Measurements from ENCODE around the gene INSYN1.

The INSYN1 gene

GRCh38 chr15:73760330-73761329, 7.5 kb upstream of the INSYN1 start:
- H3K4me1 Mint-ChIP-seq: no peaks in the 10 kb centered on the region
- DNase-seq (ENCODE audit: low spot score in 2 of 2) (no peak), ATAC-seq (ENCODE audit: low read depth) (no peak)
- no peak overlapping the region for H3K27ac Mint-ChIP-seq
- peaks cover 13% of the 10 kb centered on the region for H3K27me3 Mint-ChIP-seq
- H3K9me3 Mint-ChIP-seq: no peaks in the 10 kb centered on the region
- H3K4me3 Mint-ChIP-seq: no peak overlapping the region
- H3K36me3 Mint-ChIP-seq: no peaks in the 10 kb centered on the region

DNA sequence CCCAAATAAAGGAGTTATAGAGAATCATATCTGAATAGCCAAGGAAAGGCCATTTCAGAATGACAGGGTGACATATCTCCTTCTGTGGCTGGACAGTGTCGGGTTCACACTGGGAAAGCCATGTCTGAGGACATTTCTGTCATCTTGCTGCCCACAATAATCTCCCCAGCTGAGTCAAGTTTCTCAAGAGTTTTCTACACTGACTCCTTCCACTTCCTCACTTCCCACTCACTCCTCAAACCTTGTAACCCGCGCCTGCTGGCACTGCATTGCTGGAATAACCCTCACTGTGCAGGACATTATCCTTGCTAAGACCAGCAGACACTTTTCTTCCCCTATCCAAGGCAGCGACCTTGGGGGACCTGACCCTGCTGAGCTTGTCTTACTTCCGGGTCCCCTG, 5.3 kb upstream of the INSYN1 start:
- no peak for DNase-seq (ENCODE audit: low spot score in 2 of 2)
- Mint-ChIP-seq H3K4me3 (no peak overlapping the region), H3K36me3 (no peaks in the 10 kb centered on the region), H3K9me3 (no peaks in the 10 kb centered on the region), H3K27ac (no peak overlapping the region), H3K27me3 (peaks cover 22% of the 10 kb centered on the region), H3K4me1 (no peaks in the 10 kb centered on the region)
- no peak for ATAC-seq (ENCODE audit: low read depth)

DNA sequence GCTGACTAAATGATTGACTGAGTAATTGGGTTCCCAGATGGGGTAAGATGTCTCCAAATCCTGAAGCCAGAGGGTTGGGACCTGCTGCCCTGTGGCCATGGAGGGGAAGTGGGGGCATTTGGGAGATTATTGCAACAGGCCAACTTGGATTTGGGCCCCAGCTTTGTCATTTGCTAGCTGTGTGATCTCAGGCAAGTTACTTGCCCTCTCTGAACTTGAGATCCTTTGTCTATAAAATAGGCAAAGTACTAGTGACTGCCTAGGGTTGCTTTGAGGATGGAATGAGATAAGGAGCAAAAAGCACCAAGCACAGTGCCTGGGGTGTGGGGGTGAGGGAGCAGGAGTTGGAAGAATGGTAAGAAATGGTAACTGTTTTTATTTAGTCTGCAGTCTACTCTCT, 4.4 kb upstream of the INSYN1 start:
- no peak for ATAC-seq (ENCODE audit: low read depth)
- H3K27ac Mint-ChIP-seq: no peak overlapping the region
- H3K4me3 Mint-ChIP-seq: no peak overlapping the region
- no peaks in the 10 kb centered on the region for H3K36me3 Mint-ChIP-seq
- no peaks in the 10 kb centered on the region for H3K4me1 Mint-ChIP-seq
- H3K9me3 Mint-ChIP-seq: no peaks in the 10 kb centered on the region
- peaks cover 23% of the 10 kb centered on the region for H3K27me3 Mint-ChIP-seq
- DNase-seq (ENCODE audit: low spot score in 2 of 2): no peak

GRCh38 chr15:73756947-73757513, 3.9 kb upstream of the INSYN1 start:
- Mint-ChIP-seq H3K27ac (no peak overlapping the region), H3K4me1 (no peaks in the 10 kb centered on the region), H3K4me3 (no peak overlapping the region), H3K9me3 (no peaks in the 10 kb centered on the region), H3K27me3 (peaks cover 23% of the 10 kb centered on the region), H3K36me3 (no peaks in the 10 kb centered on the region)
- no peak for DNase-seq (ENCODE audit: low spot score in 2 of 2)
- ATAC-seq (ENCODE audit: low read depth): no peak

DNA sequence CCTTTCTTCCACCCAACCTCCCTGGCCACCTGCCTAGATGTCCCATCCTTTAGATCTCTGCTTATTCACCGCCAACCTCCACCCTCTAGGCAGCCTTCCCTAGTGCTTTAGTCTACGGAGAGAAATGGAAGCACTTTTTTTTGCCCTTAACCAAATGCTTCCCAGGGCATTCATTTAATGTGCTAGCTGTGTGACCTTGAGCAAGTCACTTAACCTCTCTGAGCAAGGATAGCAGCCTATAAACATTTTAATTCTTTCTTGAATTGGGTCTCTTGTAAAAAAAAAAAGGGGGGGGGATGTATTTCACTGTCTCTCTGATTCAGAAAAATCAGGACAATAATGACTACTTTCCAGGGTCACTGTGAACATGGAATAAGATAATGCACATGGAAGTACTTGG, 3.2 kb upstream of the INSYN1 start:
- H3K27me3 Mint-ChIP-seq: peaks cover 24% of the 10 kb centered on the region
- no peaks in the 10 kb centered on the region for H3K36me3 Mint-ChIP-seq
- H3K4me1 Mint-ChIP-seq: no peaks in the 10 kb centered on the region
- no peaks in the 10 kb centered on the region for H3K9me3 Mint-ChIP-seq
- no peak for DNase-seq (ENCODE audit: low spot score in 2 of 2)
- no peak overlapping the region for H3K4me3 Mint-ChIP-seq
- H3K27ac Mint-ChIP-seq: no peak overlapping the region
- ATAC-seq (ENCODE audit: low read depth): no peak

GRCh38 chr15:73755946-73756345, 2.8 kb upstream of the INSYN1 start:
- Mint-ChIP-seq H3K36me3 (no peaks in the 10 kb centered on the region), H3K4me1 (no peaks in the 10 kb centered on the region), H3K27ac (no peak overlapping the region), H3K4me3 (no peak overlapping the region), H3K27me3 (peaks cover 26% of the 10 kb centered on the region), H3K9me3 (no peaks in the 10 kb centered on the region)
- DNase-seq (ENCODE audit: low spot score in 2 of 2): no peak
- ATAC-seq (ENCODE audit: low read depth): no peak

GRCh38 chr15:73755481-73755880, 2.3 kb upstream of the INSYN1 start:
- H3K4me1 Mint-ChIP-seq: no peaks in the 10 kb centered on the region
- no peak overlapping the region for H3K27ac Mint-ChIP-seq
- no peaks in the 10 kb centered on the region for H3K9me3 Mint-ChIP-seq
- DNase-seq (ENCODE audit: low spot score in 2 of 2): no peak
- no peak overlapping the region for H3K4me3 Mint-ChIP-seq
- peaks cover 26% of the 10 kb centered on the region for H3K27me3 Mint-ChIP-seq
- no peaks in the 10 kb centered on the region for H3K36me3 Mint-ChIP-seq
- no peak for ATAC-seq (ENCODE audit: low read depth)

DNA sequence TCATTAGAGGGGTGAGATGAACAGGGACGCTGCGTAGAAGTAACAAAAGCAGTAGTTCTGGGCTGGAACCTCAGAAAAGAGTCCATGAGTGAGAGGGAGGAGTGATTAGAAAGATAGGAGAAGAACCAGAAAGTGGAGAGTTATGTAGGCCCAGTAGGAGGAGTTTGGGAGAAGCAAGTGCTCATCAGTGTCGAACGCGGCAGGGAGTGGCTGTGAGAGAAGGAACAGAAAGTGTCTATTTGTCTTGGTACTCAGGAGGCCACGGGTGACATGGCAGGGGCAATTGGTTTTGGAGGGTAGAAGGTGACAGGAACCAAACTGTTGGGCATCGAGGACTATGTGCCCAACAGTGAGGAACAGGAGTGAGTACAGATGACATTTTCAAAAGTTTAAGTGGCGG, 1.3 kb upstream of the INSYN1 start:
- no peak for DNase-seq (ENCODE audit: low spot score in 2 of 2)
- Mint-ChIP-seq H3K36me3 (no peaks in the 10 kb centered on the region), H3K9me3 (no peaks in the 10 kb centered on the region), H3K27ac (no peak overlapping the region), H3K4me1 (no peaks in the 10 kb centered on the region), H3K27me3 (peaks cover 26% of the 10 kb centered on the region), H3K4me3 (no peak overlapping the region)
- no peak for ATAC-seq (ENCODE audit: low read depth)

DNA sequence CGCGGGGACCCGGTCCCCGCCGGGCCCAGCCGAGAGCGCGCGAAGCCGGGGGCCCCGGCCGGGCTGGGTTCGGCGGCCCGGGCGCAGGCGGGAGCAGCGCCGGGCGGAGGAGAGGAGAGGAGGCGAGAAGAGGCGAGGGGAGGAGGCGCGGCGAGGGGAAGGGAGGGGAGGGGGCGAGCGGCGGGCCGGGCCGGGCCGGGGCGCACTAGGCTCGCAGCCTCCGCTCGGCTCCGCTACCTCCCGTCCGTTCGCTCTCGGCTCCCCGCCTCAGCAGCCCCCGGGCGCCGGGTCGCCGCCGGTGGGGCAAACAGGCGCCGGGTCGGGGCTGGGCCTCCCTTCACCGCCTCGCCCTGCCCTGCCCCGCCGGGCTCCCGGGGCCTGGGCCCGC, 351 bp downstream of the INSYN1 start:
- H3K9me3 Mint-ChIP-seq: no peaks in the 10 kb centered on the region
- ATAC-seq (ENCODE audit: low read depth): no peak
- DNase-seq (ENCODE audit: low spot score in 2 of 2): no peak
- no peak overlapping the region for H3K27ac Mint-ChIP-seq
- H3K4me3 Mint-ChIP-seq: no peak overlapping the region
- H3K4me1 Mint-ChIP-seq: no peaks in the 10 kb centered on the region
- H3K27me3 Mint-ChIP-seq: peaks cover 27% of the 10 kb centered on the region
- no peaks in the 10 kb centered on the region for H3K36me3 Mint-ChIP-seq

DNA sequence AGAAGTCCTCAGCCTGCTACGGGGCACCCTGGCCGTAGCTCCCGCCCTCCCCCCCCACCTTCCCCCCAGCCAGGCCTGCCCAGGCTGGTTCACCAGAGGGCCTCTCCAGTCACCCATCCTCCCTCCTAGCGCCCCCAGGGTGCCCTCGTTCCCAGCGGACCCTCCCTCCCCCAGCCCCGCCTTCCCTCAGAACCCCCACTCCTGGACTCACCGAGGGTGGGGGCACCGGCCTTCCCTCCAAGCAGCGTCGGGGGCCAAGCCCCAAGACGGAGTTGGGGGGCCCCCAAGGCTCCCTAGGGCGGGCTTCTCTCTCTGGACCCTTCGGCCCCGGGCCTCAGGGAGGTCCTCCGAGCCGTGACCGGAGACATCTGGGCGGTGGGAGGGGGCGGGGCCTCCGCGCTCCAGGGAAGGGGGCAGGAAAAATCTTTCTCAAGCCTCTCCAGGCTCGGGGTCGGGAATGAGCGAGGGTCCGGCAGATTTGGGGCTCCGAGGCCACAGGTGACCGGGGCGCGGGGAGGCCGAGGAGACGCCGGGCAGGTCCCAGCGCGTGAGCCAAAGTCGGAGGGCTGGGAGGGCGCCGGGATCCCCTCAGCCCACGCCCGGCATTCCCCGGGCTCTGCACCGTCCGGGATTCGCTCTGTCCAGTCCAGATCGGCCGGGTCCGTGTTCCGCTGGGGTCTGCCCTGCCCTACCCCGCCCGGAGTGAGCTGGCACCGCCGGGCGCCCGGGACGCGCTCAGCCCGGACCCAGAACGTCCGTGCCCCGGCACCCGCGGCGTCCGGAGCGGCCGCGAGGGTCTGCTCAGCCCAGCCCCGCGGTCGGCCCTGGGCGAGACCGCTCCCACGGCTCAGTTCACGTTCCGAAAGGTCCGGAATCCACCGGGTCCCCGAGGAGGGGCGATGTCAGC, 999 bp downstream of the INSYN1 start:
- H3K9me3 Mint-ChIP-seq: no peaks in the 10 kb centered on the region
- no peaks in the 10 kb centered on the region for H3K4me1 Mint-ChIP-seq
- H3K4me3 Mint-ChIP-seq: no peak overlapping the region
- ATAC-seq (ENCODE audit: low read depth) (no peak), DNase-seq (ENCODE audit: low spot score in 2 of 2) (no peak)
- peaks cover 27% of the 10 kb centered on the region for H3K27me3 Mint-ChIP-seq
- H3K36me3 Mint-ChIP-seq: no peaks in the 10 kb centered on the region
- no peak overlapping the region for H3K27ac Mint-ChIP-seq

DNA sequence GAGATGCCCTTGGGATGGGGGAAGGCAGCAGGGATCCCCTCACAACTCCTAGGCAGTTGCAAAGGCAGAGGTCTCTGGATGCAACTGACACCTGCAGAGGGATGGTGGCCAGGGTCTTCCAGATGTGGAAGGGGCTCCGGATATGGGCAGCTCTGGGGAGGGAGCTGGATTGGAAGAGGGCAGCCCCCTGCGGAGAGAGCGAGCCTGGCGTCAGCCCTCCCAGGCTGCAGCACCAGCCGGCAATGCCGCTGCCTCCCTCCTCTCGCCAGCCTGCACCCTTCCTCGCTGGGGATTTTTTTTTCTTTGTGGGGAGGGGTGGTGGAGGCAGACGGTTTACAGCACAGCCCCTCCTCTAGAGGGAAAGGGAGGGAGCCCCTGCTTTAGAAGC, 1.6 kb downstream of the INSYN1 start:
- DNase-seq (ENCODE audit: low spot score in 2 of 2) (no peak), ATAC-seq (ENCODE audit: low read depth) (no peak)
- Mint-ChIP-seq H3K9me3 (no peaks in the 10 kb centered on the region), H3K4me3 (peak overlapping the region; percentile 60), H3K36me3 (no peaks in the 10 kb centered on the region), H3K27ac (no peak overlapping the region), H3K27me3 (peaks cover 30% of the 10 kb centered on the region), H3K4me1 (no peaks in the 10 kb centered on the region)

GRCh38 chr15:73750951-73751350, 2.2 kb downstream of the INSYN1 start:
- Mint-ChIP-seq H3K9me3 (no peaks in the 10 kb centered on the region), H3K27ac (no peak overlapping the region)
- ATAC-seq (ENCODE audit: low read depth): no peak

GRCh38 chr15:73750438-73750837, 2.7 kb downstream of the INSYN1 start:
- DNase-seq (ENCODE audit: low spot score in 2 of 2) (no peak), ATAC-seq (ENCODE audit: low read depth) (no peak)
- Mint-ChIP-seq H3K4me3 (no peak overlapping the region), H3K4me1 (no peaks in the 10 kb centered on the region), H3K27me3 (peaks cover 23% of the 10 kb centered on the region), H3K9me3 (no peaks in the 10 kb centered on the region), H3K27ac (no peak overlapping the region), H3K36me3 (no peaks in the 10 kb centered on the region)

More at GRCh38 chr15:73750951-73751350, 2.2 kb downstream of the INSYN1 start:
- Mint-ChIP-seq H3K27me3 (peaks cover 27% of the 10 kb centered on the region), H3K4me3 (no peak overlapping the region), H3K36me3 (no peaks in the 10 kb centered on the region), H3K4me1 (no peaks in the 10 kb centered on the region)
- DNase-seq (ENCODE audit: low spot score in 2 of 2): no peak

DNA sequence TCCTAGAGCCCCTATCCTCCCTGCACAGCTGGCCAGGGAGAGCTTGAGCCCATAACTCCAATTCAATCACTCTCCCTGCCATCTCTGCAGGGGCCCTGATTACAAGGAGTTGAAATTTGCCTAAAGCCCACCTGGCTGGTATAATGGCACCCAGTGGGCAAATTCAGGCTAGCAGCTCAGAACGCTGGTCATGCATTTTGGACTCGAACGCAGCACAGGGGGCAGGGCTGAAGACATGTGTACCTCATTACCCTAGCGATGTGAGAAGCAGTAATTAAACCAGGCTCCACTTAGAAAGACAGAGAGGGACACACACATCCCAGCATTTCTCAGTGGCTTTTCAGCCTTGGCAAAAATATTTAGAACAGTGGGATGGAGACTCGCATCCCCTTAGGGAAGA, 3.2 kb downstream of the INSYN1 start:
- ATAC-seq (ENCODE audit: low read depth): no peak
- Mint-ChIP-seq H3K4me1 (no peaks in the 10 kb centered on the region), H3K27me3 (peaks cover 26% of the 10 kb centered on the region), H3K27ac (no peak overlapping the region), H3K4me3 (no peak overlapping the region), H3K9me3 (no peaks in the 10 kb centered on the region), H3K36me3 (no peaks in the 10 kb centered on the region)
- DNase-seq (ENCODE audit: low spot score in 2 of 2): no peak
